K562 (cell line): ENCODE data around the gene DBF4B. TPM values are rescaled to one million over a fixed set of nuclear protein-coding genes. Genes with fewer than 3 reads are reported as not detected.

Experiments used
- ATF6 ChIP-seq: sonication (generic); formaldehyde crosslinking; IDR thresholded peaks from 2 replicates; pipeline ENCODE4 v1.4.0; 2020; ENCODE audit warnings: mild to moderate bottlenecking, missing genetic modification reagents
- DIDO1 ChIP-seq: fragments of 450-650 bp; IDR thresholded peaks from 2 replicates; pipeline ENCODE4 v1.6.1; 2016; ENCODE audit warnings: low read depth, missing biosample characterization, missing genetic modification characterization
- E4F1 ChIP-seq: fragments of 250-450 bp; sonication (Bioruptor Pico); IDR thresholded peaks from 2 replicates; pipeline ENCODE4 v1.5.0; 2021; ENCODE audit warnings: mild to moderate bottlenecking, borderline replicate concordance
- FOXA3 ChIP-seq, 2 experiments: fragments of 450-650 bp in 1 of 2; sonication (generic) in 1 of 2; formaldehyde crosslinking; IDR thresholded peaks in 1 of 2; conservative IDR thresholded peaks in 1 of 2; 2 replicates each; pipeline versions ENCODE4 v1.4.0 to v1.8.0; 2020 to 2022; ENCODE audit warnings: mild to moderate bottlenecking in 2 of 2, missing genetic modification reagents in 1 of 2
- GTF2F1 ChIP-seq: IDR thresholded peaks from 2 replicates; pipeline ENCODE4 v1.6.1; 2011; ENCODE audit warnings: low read depth, low read length, improper control_type of control experiment
- HMGN3 ChIP-seq: IDR thresholded peaks from 2 replicates; pipeline ENCODE4 v1.6.1; 2011; ENCODE audit warnings: borderline replicate concordance, low read depth, mild to moderate bottlenecking, mixed read lengths, low read length; ENCODE audit not compliant: insufficient read length; ENCODE audit errors: extremely low read depth
- JUND ChIP-seq, 2 experiments: IDR thresholded peaks; 2 replicates in 1 of 2; 3 replicates in 1 of 2; pipeline ENCODE4 v1.6.1; 2011; ENCODE audit warnings: borderline replicate concordance in 2 of 2, low read depth in 2 of 2, low read length in 2 of 2, improper control_type of control experiment in 1 of 2, missing biosample characterization in 1 of 2, missing genetic modification characterization in 1 of 2, missing genetic modification reagents in 1 of 2
- PCBP2 ChIP-seq: fragments of 200-400 bp; formaldehyde crosslinking; IDR thresholded peaks from 2 replicates; pipeline ENCODE4 v1.6.1; 2018; ENCODE audit warnings: low read length, low read depth, mild to moderate bottlenecking, moderate library complexity; ENCODE audit not compliant: poor library complexity, severe bottlenecking
- RFX1 ChIP-seq: fragments of 450-650 bp; IDR thresholded peaks from 2 replicates; pipeline ENCODE4 v1.6.1; 2016; ENCODE audit warnings: mild to moderate bottlenecking, moderate library complexity
- SIN3B ChIP-seq: fragments of 450-650 bp; IDR thresholded peaks from 2 replicates; pipeline ENCODE4 v1.6.1; 2017; ENCODE audit warnings: low read depth, mild to moderate bottlenecking, moderate library complexity
- STAT5B ChIP-seq: fragments of 250-450 bp; sonication (Bioruptor Pico); IDR thresholded peaks from 2 replicates; pipeline ENCODE4 v1.8.0; 2021; ENCODE audit warnings: mild to moderate bottlenecking, inconsistent platforms
- SUPT5H ChIP-seq: fragments of 450-650 bp; IDR thresholded peaks from 2 replicates; pipeline ENCODE4 v1.6.1; 2016
- TEAD4 ChIP-seq, 2 experiments: sonication (generic) in 1 of 2; formaldehyde crosslinking in 1 of 2; IDR thresholded peaks; 2 replicates each; pipeline versions ENCODE4 v1.6.1 to v1.8.0; 2012 to 2022; ENCODE audit warnings: borderline replicate concordance in 1 of 2, inconsistent platforms in 1 of 2, low read length in 1 of 2, mild to moderate bottlenecking in 1 of 2, missing genetic modification reagents in 1 of 2
- TSC22D4 ChIP-seq: fragments of 450-650 bp; IDR thresholded peaks from 2 replicates; pipeline ENCODE4 v1.6.1; 2016; ENCODE audit warnings: missing genetic modification characterization, missing biosample characterization, control low read depth
- XRCC4 ChIP-seq: IDR thresholded peaks from one replicate; pipeline ENCODE4 v1.6.1; 2011; ENCODE audit not compliant: insufficient read depth, insufficient read length; ENCODE audit errors: extremely low read depth
- ZNF518B ChIP-seq: fragments of 250-450 bp; sonication (Bioruptor Pico); IDR thresholded peaks from 2 replicates; pipeline ENCODE4 v1.5.0; 2021; ENCODE audit warnings: mild to moderate bottlenecking, moderate library complexity
- polyA plus RNA-seq, 8 experiments: library from polyadenylated mRNA; depleted of rRNA in 4 of 8; stranded (reverse) in 5 of 8; unstranded in 3 of 8; fragments of >200 nt; fragmentation: Nextera tagmentation in 2 of 8; fragmentation: Illumina TruSeq in 1 of 8; extraction: Ambion mirVana in 2 of 8; extraction: Trizol in 1 of 8; gene quantifications; 2 replicates each; pipeline versions ENCODE4 v1.2.1 to v1.2.3, GENCODE V29; 2011 to 2014; ENCODE audit warnings: inconsistent platforms in 1 of 8, missing spikeins in 1 of 8
- total RNA-seq, 7 experiments: library from RNA; depleted of rRNA in 6 of 7; stranded (reverse); fragments of >200 nt in 6 of 7; fragmentation: Illumina TruSeq in 2 of 7; extraction: Trizol in 2 of 7; gene quantifications; 2 replicates each; pipeline versions ENCODE4 v1.2.1 to v1.2.3, GENCODE V29; 2011 to 2021; ENCODE audit warnings: low replicate concordance in 1 of 7

The DBF4B gene
- total and polyA plus RNA-seq, 9 of the 15 experiments (the other 6 are each of a cell fraction or from before 2014, with no cell fraction given): 2.5 to 26.9 (median 14.6) TPM

GRCh38 chr17:44689477-44690217, 18.8 kb upstream of the DBF4B start, which contains the start of gene CCDC43 (continued):
- TF ChIP-seq ATF6 (CRISPR knock-in tag) (no peak; the same call in 1 of the 2 replicates), PCBP2 (no peak), HMGN3 (no peak), TEAD4 (IDR thresholded peaks at IDR 0.05; ENCODE audit: low read length) (peak; percentile 13; the same call in 1 of the 2 replicates), TEAD4 (CRISPR knock-in tag; IDR thresholded peaks at IDR 0.05; ENCODE audit: borderline replicate concordance) (0 out of 2 replicates have a peak, but pooled peaks have one; percentile 56), SUPT5H (peak; percentile 91), E4F1 (no peak), XRCC4 (no peak), DIDO1 (tag) (no peak), SIN3B (peak; percentile 97), JUND (IDR thresholded peaks at IDR 0.05; ENCODE audit: borderline replicate concordance, low read depth, low read length) (no peak), JUND (tag; IDR thresholded peaks at IDR 0.05; ENCODE audit: borderline replicate concordance, low read depth, low read length) (no peak; the same call in 2 of the 3 replicates), GTF2F1 (peak; percentile 56; the same call in 1 of the 2 replicates), TSC22D4 (tag) (no peak), RFX1 (no peak), FOXA3 (CRISPR knock-in tag; conservative IDR thresholded peaks at IDR 0.05 in 1 of 2, IDR thresholded peaks at IDR 0.05 in 1 of 2) (0 out of 4 replicates have a peak, but pooled peaks of 1 of the 2 experiments have one; percentile 17), ZNF518B (CRISPR knock-in tag) (no peak), STAT5B (CRISPR knock-in tag) (no peak)
